Small intestine (tissue), 7 donors: ENCODE data around the gene SPPL2B. TPM values are rescaled to one million over a fixed set of nuclear protein-coding genes. Genes with fewer than 3 reads are reported as not detected.
A peak's percentile ranks its signal among the peaks of the same experiment; 100 is the strongest.

ENCODE experiments used
- DNase-seq, 2 donors: peaks; one replicate each; pipeline versions ENCODE4 v3.0.0 to v3.0.0-alpha.2; 2013
- FAIRE-seq: peaks from 2 replicates; lab custom pipeline; 2012; peaks lifted over from hg19 to GRCh38; lab: Jason Lieb, UNC
- H3K27ac ChIP-seq, 3 donors: one replicate each; pipeline ENCODE4 v1.5.1; 2013; ENCODE audit warnings: low read length in 2 of 3, mild to moderate bottlenecking in 2 of 3, control low read depth in 1 of 3, inconsistent platforms in 1 of 3, low read depth in 1 of 3, moderate library complexity in 1 of 3
- H3K27me3 ChIP-seq, 3 donors: one replicate each; pipeline ENCODE4 v1.6.1; 2013; ENCODE audit warnings: low read length in 3 of 3, inconsistent platforms in 1 of 3; ENCODE audit not compliant: control insufficient read depth in 3 of 3, insufficient read depth in 3 of 3
- H3K36me3 ChIP-seq, 3 donors: one replicate each; pipeline ENCODE4 v1.6.1; 2013; ENCODE audit warnings: low read length in 3 of 3, inconsistent platforms in 1 of 3, low read depth in 1 of 3, mild to moderate bottlenecking in 1 of 3, moderate library complexity in 1 of 3; ENCODE audit not compliant: control insufficient read depth in 3 of 3, insufficient read depth in 2 of 3
- H3K4me1 ChIP-seq, 3 donors: one replicate each; pipeline ENCODE4 v1.6.1; 2013; ENCODE audit warnings: low read length in 2 of 3, inconsistent platforms in 1 of 3, low read depth in 1 of 3, mild to moderate bottlenecking in 1 of 3, moderate library complexity in 1 of 3; ENCODE audit not compliant: control insufficient read depth in 3 of 3, insufficient read depth in 2 of 3
- H3K4me3 ChIP-seq, 3 donors: one replicate each; pipeline ENCODE4 v1.5.1; 2013; ENCODE audit warnings: low read length in 3 of 3, control low read depth in 1 of 3, inconsistent platforms in 1 of 3, low read depth in 1 of 3, mild to moderate bottlenecking in 1 of 3, moderate library complexity in 1 of 3
- H3K9me3 ChIP-seq, 2 donors: one replicate each; pipeline ENCODE4 v1.6.1; 2013; ENCODE audit warnings: low read depth in 1 of 2, low read length in 1 of 2; ENCODE audit not compliant: control insufficient read depth in 2 of 2, insufficient read depth in 1 of 2
- WGBS, 3 donors: extraction: QIAGEN DNeasy Blood & Tissue Kit; methylation state at CpG; one replicate each; pipeline ENCODE4 v1.1.7; 2013; 5-methylcytosine and 5-hydroxymethylcytosine counted together
- polyA plus RNA-seq, 4 donors: library from polyadenylated mRNA; stranded (reverse) in 3 of 4; unstranded in 1 of 4; fragments of 200-250 nt in 3 of 4; fragments of 120-200 nt in 1 of 4; gene quantifications; one replicate each; pipeline versions ENCODE4 v1.2.1 to v1.2.3, GENCODE V29; 2013
- donor health status: healthy with polysubstance abuse.
- donor health status: control.
- donor health status: control.
- donor health status: Bipolar disorder and iron deficiency.
- donor health status: healthy.

SPPL2B gene
- polyA plus RNA-seq, 4 donors: 69.3 to 109 (median 78.2) TPM

DNA sequence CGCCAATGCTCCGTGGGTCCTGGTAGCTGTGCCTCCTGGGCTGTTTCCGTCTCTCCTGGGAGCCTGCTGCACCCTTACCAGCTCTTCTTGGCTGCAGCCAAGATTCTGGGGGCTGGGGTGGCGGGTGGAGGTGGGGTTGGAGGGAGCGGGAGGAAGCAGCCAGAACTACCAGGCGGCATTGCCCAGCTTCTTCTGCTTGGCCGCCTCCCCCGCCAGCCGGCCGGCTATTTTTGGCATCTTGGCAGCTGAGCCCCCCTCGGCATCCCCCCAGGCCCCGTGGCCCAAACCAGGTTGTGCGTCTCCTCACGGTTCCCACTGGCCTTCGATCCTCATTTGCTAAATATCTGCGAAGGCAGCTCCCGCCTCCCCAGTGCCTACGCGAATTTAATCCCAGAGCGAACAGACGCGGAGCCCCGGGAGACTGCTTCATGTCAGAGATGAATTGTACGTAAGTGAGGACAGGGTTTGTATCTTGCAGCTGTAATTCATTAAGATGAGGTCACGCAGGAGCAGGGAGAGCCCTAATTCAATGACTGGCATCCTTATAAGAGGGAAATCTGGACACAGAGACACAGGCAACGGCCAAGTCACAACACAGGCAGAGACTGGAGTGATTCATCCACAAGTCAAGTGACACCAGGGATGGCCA is 33.7 kb upstream of the SPPL2B start:
- Histone ChIP-seq H3K4me1 (peaks cover 0 to 3% (median 0%) of the 10 kb centered on the region in 3 donors), H3K9me3 (no peaks in the 10 kb centered on the region), H3K27ac (no peak overlapping the region), H3K36me3 (no peaks in the 10 kb centered on the region), H3K27me3 (peaks cover 17 to 59% (median 17%) of the 10 kb centered on the region in 3 donors), H3K4me3 (no peak overlapping the region)
- 12 to 36% (median 34%) methylated on average over 23 to 26 of the region's 26 CpGs for WGBS, 3 donors
- no peak for DNase-seq
- no peak for FAIRE-seq

DNA sequence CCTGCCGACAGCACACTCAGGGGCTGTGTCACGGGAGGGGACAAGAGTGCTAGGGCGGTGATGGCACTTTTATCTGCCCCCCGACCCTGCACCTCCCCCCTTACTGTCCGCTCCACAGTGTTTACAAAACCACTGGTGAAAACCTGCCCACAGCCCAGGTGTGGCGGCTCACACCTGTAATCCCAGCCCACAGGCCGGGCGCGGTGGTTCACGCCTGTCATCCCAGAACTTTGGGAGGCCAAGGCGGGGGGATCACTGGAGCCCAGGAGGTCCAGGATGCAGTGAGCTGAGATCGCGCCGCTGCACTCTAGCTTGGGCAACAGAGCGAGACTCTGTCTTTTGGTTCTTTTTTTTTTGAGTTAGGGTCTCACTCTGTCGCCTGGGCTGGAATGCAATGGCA is 32.3 kb upstream of the SPPL2B start:
- Histone ChIP-seq H3K27ac (no peak overlapping the region), H3K9me3 (no peaks in the 10 kb centered on the region), H3K36me3 (no peaks in the 10 kb centered on the region), H3K4me1 (no peaks in the 10 kb centered on the region), H3K27me3 (peaks cover 11 to 50% (median 12%) of the 10 kb centered on the region in 3 donors), H3K4me3 (no peak overlapping the region)
- 43 to 80% (median 65%) methylated on average over 16 of the region's 16 CpGs for WGBS, 3 donors
- no peak for DNase-seq
- FAIRE-seq: no peak

DNA sequence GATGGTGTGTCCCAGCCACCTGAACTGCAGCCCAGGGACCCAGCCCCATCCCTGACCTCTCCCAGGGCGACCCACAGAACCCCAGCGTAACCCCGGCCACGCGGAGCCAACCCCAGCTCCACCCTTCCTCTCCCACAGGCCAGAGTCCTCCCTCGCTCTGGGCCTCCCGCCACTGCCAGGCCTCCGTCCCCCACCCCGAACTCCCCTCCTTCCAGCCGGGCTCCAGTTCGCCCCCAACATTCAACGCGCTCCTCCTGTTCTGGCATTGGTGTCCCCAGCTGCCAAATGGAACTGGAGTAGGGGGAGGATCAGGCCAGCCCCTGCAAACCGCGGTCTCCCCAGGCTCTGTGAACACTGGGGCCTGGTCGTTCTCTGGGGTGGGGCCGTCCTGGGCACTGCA is 28.0 kb upstream of the SPPL2B start:
- Histone ChIP-seq H3K27me3 (peaks cover 0 to 33% (median 4%) of the 10 kb centered on the region in 3 donors), H3K36me3 (no peaks in the 10 kb centered on the region), H3K4me1 (peaks cover 0 to 23% (median 0%) of the 10 kb centered on the region in 3 donors), H3K9me3 (no peaks in the 10 kb centered on the region), H3K27ac (no peak overlapping the region), H3K4me3 (no peak overlapping the region)
- WGBS, 3 donors: 48 to 74% (median 68%) methylated on average over 17 of the region's 17 CpGs
- DNase-seq (no peak), FAIRE-seq (no peak)

DNA sequence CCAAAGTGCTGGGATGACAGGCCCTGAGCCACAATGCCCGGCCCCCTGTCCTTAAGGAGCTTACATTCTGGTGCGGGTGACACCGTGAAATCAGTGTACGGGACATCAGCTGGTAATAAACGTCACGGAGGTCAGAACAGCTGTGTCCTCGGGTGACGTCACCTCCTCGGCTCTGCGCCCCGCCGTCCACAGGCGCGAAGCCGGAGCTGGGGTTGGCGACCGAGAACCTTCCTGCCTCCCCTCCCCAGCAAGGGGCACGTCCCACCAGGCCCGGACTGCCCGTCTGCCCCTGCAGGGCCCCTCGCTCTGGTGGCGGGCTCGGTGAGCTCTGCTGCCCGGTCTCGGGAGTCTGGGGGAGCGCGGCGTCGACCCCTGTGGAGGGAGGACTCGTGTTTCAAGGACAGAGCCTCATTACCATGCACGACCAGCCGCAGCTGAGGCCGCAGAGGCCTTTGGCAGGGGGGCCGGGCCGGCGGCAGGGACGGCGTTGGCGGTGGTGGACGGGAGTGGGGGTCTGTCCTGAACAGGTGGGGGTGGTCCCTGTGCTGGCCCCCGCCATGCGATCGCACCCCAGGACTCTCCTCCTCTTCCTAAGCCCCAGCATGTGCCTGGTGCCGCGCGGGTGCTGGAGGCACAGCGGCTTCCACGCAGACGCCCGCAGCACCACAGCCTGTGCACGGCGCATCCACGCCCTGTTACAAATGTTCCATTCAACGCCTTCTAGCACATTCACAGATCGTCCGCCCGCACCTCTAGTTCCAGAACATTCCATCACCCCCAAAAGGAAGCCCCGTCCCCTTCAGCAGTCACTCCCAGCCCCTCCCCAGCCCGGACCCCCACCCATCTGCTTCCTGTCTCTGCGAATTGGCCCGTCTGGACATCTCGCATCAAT is 25.9 kb upstream of the SPPL2B start:
- WGBS, 3 donors: 19 to 44% (median 35%) methylated on average over 58 to 62 of the region's 62 CpGs
- H3K4me3 ChIP-seq: no peak overlapping the region
- H3K36me3 ChIP-seq: no peaks in the 10 kb centered on the region
- peaks cover 0 to 27% (median 0%) of the 10 kb centered on the region in 3 donors for H3K4me1 ChIP-seq
- FAIRE-seq: no peak
- H3K9me3 ChIP-seq: no peaks in the 10 kb centered on the region
- peaks cover 0 to 40% (median 11%) of the 10 kb centered on the region in 3 donors for H3K27me3 ChIP-seq
- no peak overlapping the region for H3K27ac ChIP-seq
- peak in 1 of 2 donors; percentile 70 for DNase-seq

DNA sequence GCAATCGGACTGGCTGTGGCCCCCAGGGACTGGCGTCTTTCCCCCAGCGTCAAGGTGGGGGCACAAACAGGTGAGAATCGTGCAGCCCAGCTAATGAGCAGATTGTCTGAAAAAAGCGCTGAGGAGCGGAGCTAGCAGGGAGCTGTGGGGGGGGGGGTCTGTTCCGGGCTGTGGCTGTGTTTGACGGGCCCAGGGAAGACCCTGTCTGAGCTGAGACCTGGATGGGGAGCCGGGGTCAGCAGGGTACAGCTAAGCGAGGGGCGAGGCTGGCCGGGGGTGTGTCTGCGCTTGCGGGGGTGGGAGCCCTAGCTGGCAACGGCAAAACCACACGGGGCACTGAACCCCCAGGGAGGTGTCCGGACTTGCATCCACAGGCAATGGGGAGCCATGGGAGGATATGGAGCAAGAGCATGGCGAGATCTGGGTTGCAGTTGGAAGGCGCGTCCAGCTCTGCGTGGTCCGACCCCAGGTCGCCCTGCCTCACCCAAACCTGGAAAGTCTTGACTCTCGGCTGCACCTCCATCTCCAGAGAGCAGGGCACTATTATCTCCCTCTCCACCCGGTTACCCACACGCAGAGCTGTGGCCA is 25.2 kb upstream of the SPPL2B start:
- 75 to 80% (median 78%) methylated on average over 26 of the region's 26 CpGs for WGBS, 3 donors
- Histone ChIP-seq H3K27ac (no peak overlapping the region), H3K4me1 (peaks cover 0 to 31% (median 0%) of the 10 kb centered on the region in 3 donors), H3K4me3 (no peak overlapping the region), H3K36me3 (no peaks in the 10 kb centered on the region), H3K9me3 (no peaks in the 10 kb centered on the region), H3K27me3 (peaks cover 0 to 45% (median 11%) of the 10 kb centered on the region in 3 donors)
- no peak for DNase-seq
- no peak for FAIRE-seq

DNA sequence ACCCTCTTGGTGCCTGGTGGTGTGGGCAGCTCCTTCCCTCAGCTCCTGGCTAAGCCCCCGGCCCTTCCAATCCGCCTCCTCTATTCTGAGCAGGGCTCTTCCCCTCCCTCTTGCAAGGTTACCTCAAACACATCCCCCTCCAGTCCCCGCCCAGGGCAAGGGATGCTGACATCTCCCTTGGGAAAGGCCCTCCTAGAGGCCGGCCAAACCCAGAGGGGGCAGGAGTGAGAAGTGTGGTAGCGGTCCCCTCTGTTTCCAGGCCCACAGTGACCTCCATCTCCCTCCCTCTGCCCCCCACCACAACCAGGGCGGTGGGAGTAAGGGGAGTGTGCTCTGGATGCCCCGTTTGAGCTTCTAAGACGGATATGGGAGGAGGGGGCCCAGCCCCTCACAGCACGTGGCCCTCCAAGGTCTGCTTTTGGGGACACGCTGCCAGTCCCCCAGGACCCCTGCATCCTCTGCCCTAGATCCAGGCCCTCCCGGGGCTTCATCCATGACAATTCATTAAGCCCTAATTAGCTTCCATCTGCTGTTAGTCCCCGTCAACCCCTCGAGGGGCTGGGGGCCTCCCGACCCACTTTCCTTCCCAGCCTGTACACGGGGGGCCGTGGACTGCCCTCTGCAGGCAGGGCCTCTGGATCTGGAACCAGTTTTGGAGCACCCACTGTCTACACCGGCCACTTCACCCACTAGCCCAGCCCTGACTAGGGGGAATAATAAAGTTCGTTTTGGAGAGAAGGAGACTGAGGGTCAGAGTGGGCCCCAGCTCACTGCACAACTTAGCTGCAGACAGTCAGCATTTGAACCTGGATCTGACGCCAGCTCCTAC is 22.8 kb upstream of the SPPL2B start:
- 72 to 78% (median 72%) methylated on average over 19 of the region's 19 CpGs for WGBS, 3 donors
- H3K4me1 ChIP-seq: peaks cover 0 to 33% (median 0%) of the 10 kb centered on the region in 3 donors
- no peak for FAIRE-seq
- no peaks in the 10 kb centered on the region for H3K9me3 ChIP-seq
- H3K27me3 ChIP-seq: peaks cover 0 to 67% (median 13%) of the 10 kb centered on the region in 3 donors
- no peak overlapping the region for H3K4me3 ChIP-seq
- H3K36me3 ChIP-seq: no peaks in the 10 kb centered on the region
- no peak for DNase-seq
- H3K27ac ChIP-seq: peak overlapping the region in 1 of 3 donors; percentile 70

DNA sequence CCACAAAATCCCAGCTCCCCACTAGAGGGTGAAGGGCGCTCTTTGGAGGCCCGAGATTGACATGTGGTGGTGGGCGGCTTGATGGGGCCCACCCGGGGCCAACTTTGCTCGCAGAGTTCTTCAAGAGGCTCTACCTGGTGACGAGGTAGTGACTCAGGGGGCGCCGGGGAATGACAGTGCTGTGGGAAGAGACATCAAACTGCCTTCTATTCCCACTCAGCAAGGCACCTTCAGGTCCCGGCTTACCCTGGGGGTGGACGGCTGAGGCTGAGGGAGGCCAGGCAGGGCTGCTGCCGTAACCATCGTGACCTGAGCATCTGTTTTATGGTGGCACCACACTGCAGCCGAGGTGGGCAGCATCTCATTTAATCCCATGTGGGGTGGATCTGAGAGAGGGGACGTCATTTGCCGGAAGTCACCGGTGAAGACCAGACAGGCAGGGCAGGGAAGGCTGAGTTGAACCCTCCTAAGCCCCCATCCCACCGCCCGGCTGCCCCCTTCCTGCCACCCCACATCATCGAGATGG is 22.1 kb upstream of the SPPL2B start:
- Histone ChIP-seq H3K27me3 (peaks cover 0 to 62% (median 13%) of the 10 kb centered on the region in 3 donors), H3K36me3 (no peaks in the 10 kb centered on the region), H3K9me3 (no peaks in the 10 kb centered on the region), H3K4me3 (no peak overlapping the region), H3K27ac (no peak overlapping the region), H3K4me1 (peaks cover 0 to 33% (median 0%) of the 10 kb centered on the region in 3 donors)
- no peak for FAIRE-seq
- DNase-seq: no peak
- WGBS, 3 donors: 68 to 73% (median 72%) methylated on average over 19 of the region's 19 CpGs
